H9 (cell line): ENCODE data around the gene RET. TPM values are rescaled to one million over a fixed set of nuclear protein-coding genes. Genes with fewer than 3 reads are reported as not detected.

Experiments
- DNase-seq: peaks from one replicate; pipeline ENCODE4 v3.0.0-alpha.2; 2017
- H2AFZ ChIP-seq: one replicate; pipeline ENCODE4 v1.6.1; 2013; ENCODE audit warnings: mild to moderate bottlenecking, low read length, control low read depth, moderate library complexity
- H2AK5ac ChIP-seq: 2 replicates; pipeline ENCODE4 v1.6.1; 2013; ENCODE audit warnings: low read length, control low read depth, mixed read lengths; ENCODE audit not compliant: insufficient read length
- H2BK120ac ChIP-seq: one replicate; pipeline ENCODE4 v1.6.1; 2013; ENCODE audit warnings: low read depth, mild to moderate bottlenecking, low read length, control low read depth, inconsistent platforms; ENCODE audit not compliant: poor library complexity, severe bottlenecking
- H2BK12ac ChIP-seq: 2 replicates; pipeline ENCODE4 v1.6.1; 2013; ENCODE audit warnings: low read length, control low read depth, mixed read lengths, low read depth; ENCODE audit not compliant: insufficient read length
- H2BK15ac ChIP-seq: 2 replicates; pipeline ENCODE4 v1.6.1; 2013; ENCODE audit warnings: low read depth, low read length, control low read depth
- H2BK20ac ChIP-seq: one replicate; pipeline ENCODE4 v1.6.1; 2013; ENCODE audit warnings: low read depth, mild to moderate bottlenecking, low read length, control low read depth, inconsistent platforms; ENCODE audit not compliant: poor library complexity, severe bottlenecking
- H2BK5ac ChIP-seq: 2 replicates; pipeline ENCODE4 v1.6.1; 2013; ENCODE audit warnings: low read length, control low read depth, mixed read lengths; ENCODE audit not compliant: insufficient read length
- H3K14ac ChIP-seq: 2 replicates; pipeline ENCODE4 v1.6.1; 2013; ENCODE audit warnings: low read length, control low read depth; ENCODE audit not compliant: insufficient read depth
- H3K18ac ChIP-seq: 2 replicates; pipeline ENCODE4 v1.6.1; 2013; ENCODE audit warnings: low read depth, mild to moderate bottlenecking, mixed read lengths, low read length, control low read depth; ENCODE audit not compliant: insufficient read length
- H3K23ac ChIP-seq: 2 replicates; pipeline ENCODE4 v1.6.1; 2013; ENCODE audit warnings: low read length, control low read depth, mixed read lengths, low read depth; ENCODE audit not compliant: insufficient read length
- H3K23me2 ChIP-seq: 2 replicates; pipeline ENCODE4 v1.6.1; 2013; ENCODE audit warnings: low read depth, mild to moderate bottlenecking, mixed read lengths, low read length, control low read depth; ENCODE audit not compliant: insufficient read length, poor library complexity, severe bottlenecking
- H3K27ac ChIP-seq: 2 replicates; pipeline ENCODE4 v1.5.1; 2013; ENCODE audit warnings: low read length, control low read depth, mixed read lengths, low read depth; ENCODE audit not compliant: insufficient read length
- H3K27me3 ChIP-seq: 2 replicates; pipeline ENCODE4 v1.6.1; 2013; ENCODE audit warnings: low read length, control low read depth, inconsistent platforms; ENCODE audit not compliant: insufficient read depth
- H3K4ac ChIP-seq: 2 replicates; pipeline ENCODE4 v1.6.1; 2013; ENCODE audit warnings: low read depth, mild to moderate bottlenecking, control low read depth, inconsistent platforms, low read length, moderate library complexity
- H3K4me1 ChIP-seq: 2 replicates; pipeline ENCODE4 v1.6.1; 2013; ENCODE audit warnings: low read length, control low read depth, inconsistent platforms; ENCODE audit not compliant: insufficient read depth
- H3K4me2 ChIP-seq: 2 replicates; pipeline ENCODE4 v1.6.1; 2013; ENCODE audit warnings: low read length, control low read depth, mixed read lengths; ENCODE audit not compliant: insufficient read length, insufficient read depth
- H3K56ac ChIP-seq: 2 replicates; pipeline ENCODE4 v1.6.1; 2013; ENCODE audit warnings: low read depth, mild to moderate bottlenecking, mixed read lengths, low read length, control low read depth; ENCODE audit not compliant: insufficient read length
- H3K79me1 ChIP-seq: 2 replicates; pipeline ENCODE4 v1.6.1; 2013; ENCODE audit warnings: low read depth, mild to moderate bottlenecking, moderate library complexity, low read length, control low read depth, inconsistent platforms; ENCODE audit not compliant: insufficient read depth, poor library complexity, severe bottlenecking
- H3K79me2 ChIP-seq: 2 replicates; pipeline ENCODE4 v1.6.1; 2013; ENCODE audit warnings: low read length, control low read depth, inconsistent platforms; ENCODE audit not compliant: insufficient read depth
- H3K9ac ChIP-seq: 2 replicates; pipeline ENCODE4 v1.6.1; 2013; ENCODE audit warnings: low read length, control low read depth, mixed read lengths; ENCODE audit not compliant: insufficient read length; ENCODE audit errors: extremely low read depth
- H3K9me3 ChIP-seq: one replicate; pipeline ENCODE4 v1.6.1; 2013; ENCODE audit warnings: low read depth, low read length, inconsistent platforms; ENCODE audit not compliant: control insufficient read depth
- H3T11ph ChIP-seq: one replicate; pipeline ENCODE4 v1.6.1; 2013; ENCODE audit warnings: mild to moderate bottlenecking, low read length, control low read depth, inconsistent platforms
- H4K20me1 ChIP-seq: one replicate; pipeline ENCODE4 v1.6.1; 2013; ENCODE audit not compliant: control insufficient read depth, insufficient read length, insufficient read depth
- H4K5ac ChIP-seq: 2 replicates; pipeline ENCODE4 v1.6.1; 2013; ENCODE audit warnings: low read depth, mild to moderate bottlenecking, mixed read lengths, low read length, control low read depth; ENCODE audit not compliant: insufficient read length
- H4K8ac ChIP-seq: replicated peaks from 2 replicates; pipeline ENCODE4 v1.6.1; 2013; ENCODE audit warnings: low read length, control low read depth, mixed read lengths, low read depth; ENCODE audit not compliant: insufficient read length
- H4K91ac ChIP-seq: 2 replicates; pipeline ENCODE4 v1.6.1; 2013; ENCODE audit warnings: low read depth, mild to moderate bottlenecking, moderate library complexity, mixed read lengths, low read length, control low read depth; ENCODE audit not compliant: insufficient read length
- H3K27ac Mint-ChIP-seq, 3 experiments: 2 replicates in 2 of 3; 3 replicates in 1 of 3; pipeline ENCODE4 v1.8.0; 2020 to 2021; ENCODE audit warnings: mixed read lengths in 3 of 3, mild to moderate bottlenecking in 1 of 3, moderate library complexity in 1 of 3
- H3K27me3 Mint-ChIP-seq: 2 replicates; pipeline ENCODE4 v1.8.0; 2021; ENCODE audit warnings: low read depth, mild to moderate bottlenecking, moderate library complexity, mixed read lengths
- H3K36me3 Mint-ChIP-seq, 3 experiments: 2 replicates in 2 of 3; 3 replicates in 1 of 3; pipeline ENCODE4 v1.8.0; 2020 to 2021; ENCODE audit warnings: low read depth in 3 of 3, mixed read lengths in 3 of 3; ENCODE audit not compliant: insufficient read depth in 1 of 3
- H3K4me1 Mint-ChIP-seq, 2 experiments: 2 replicates each; pipeline ENCODE4 v1.8.0; 2020; ENCODE audit warnings: mixed read lengths in 2 of 2
- H3K4me3 Mint-ChIP-seq, 2 experiments: 2 replicates in 1 of 2; 3 replicates in 1 of 2; pipeline ENCODE4 v1.8.0; 2020 to 2021; ENCODE audit warnings: mild to moderate bottlenecking in 2 of 2, mixed read lengths in 2 of 2, moderate library complexity in 1 of 2
- H3K9me3 Mint-ChIP-seq, 2 experiments: 2 replicates in 1 of 2; 3 replicates in 1 of 2; pipeline ENCODE4 v1.8.0; 2020; ENCODE audit warnings: mild to moderate bottlenecking in 2 of 2, mixed read lengths in 2 of 2, moderate library complexity in 1 of 2
- WGBS: extraction: QIAGEN DNeasy Blood & Tissue Kit; methylation state at CpG from one replicate; pipeline ENCODE4 v1.1.7; 2013; ENCODE audit warnings: missing lambda C conversion rate, low lambda C conversion rate, mixed read lengths; ENCODE audit not compliant: insufficient read length; ENCODE audit errors: extremely low coverage; 5-methylcytosine and 5-hydroxymethylcytosine counted together
- total RNA-seq: library from RNA; stranded (reverse); gene quantifications from 2 replicates; pipeline ENCODE4 v1.2.1, GENCODE V29; 2021
- TF ChIP-seq, protein P1 (sequence below): fragments of 200-600 bp; sonication (generic); conservative IDR thresholded peaks from 3 replicates; pipeline ENCODE4 v1.8.0; 2021; ENCODE audit warnings: antibody characterized with exemption, mild to moderate bottlenecking

The RET gene
- total RNA-seq, 1 experiment from 2014 or later, result 12.2 TPM

GRCh38 chr10:43093423-43094076 lies 16.7 kb downstream of the RET start:
- Histone ChIP-seq H3K4me1 (no peaks in the 10 kb centered on the region), H3K27ac (no peak overlapping the region), H4K5ac (no peak overlapping the region), H2BK20ac (no peak overlapping the region), H3K56ac (no peak overlapping the region), H2BK120ac (no peak overlapping the region), H3T11ph (no peak overlapping the region), H3K23me2 (no peaks in the 10 kb centered on the region), H3K9me3 (no peaks in the 10 kb centered on the region), H4K8ac (no peak overlapping the region), H3K9ac (no peak overlapping the region), H4K20me1 (no peaks in the 10 kb centered on the region), H2BK12ac (no peak overlapping the region), H2BK15ac (no peak overlapping the region), H3K79me2 (no peaks in the 10 kb centered on the region), H2AFZ (no peak overlapping the region), H3K14ac (no peak overlapping the region), H3K4me2 (no peak overlapping the region), H3K23ac (no peak overlapping the region), H3K18ac (no peak overlapping the region), H3K4ac (no peak overlapping the region), H4K91ac (no peak overlapping the region), H3K79me1 (no peaks in the 10 kb centered on the region), H3K27me3 (no peaks in the 10 kb centered on the region), H2AK5ac (no peak overlapping the region), H2BK5ac (no peak overlapping the region)
- no peaks in the 10 kb centered on the region for H3K9me3 Mint-ChIP-seq
- no peaks in the 10 kb centered on the region for H3K36me3 Mint-ChIP-seq
- H3K27me3 Mint-ChIP-seq, result peaks cover 2% of the 10 kb centered on the region; the same call in 1 of the 2 replicates
- TF ChIP-seq, protein P1, sequence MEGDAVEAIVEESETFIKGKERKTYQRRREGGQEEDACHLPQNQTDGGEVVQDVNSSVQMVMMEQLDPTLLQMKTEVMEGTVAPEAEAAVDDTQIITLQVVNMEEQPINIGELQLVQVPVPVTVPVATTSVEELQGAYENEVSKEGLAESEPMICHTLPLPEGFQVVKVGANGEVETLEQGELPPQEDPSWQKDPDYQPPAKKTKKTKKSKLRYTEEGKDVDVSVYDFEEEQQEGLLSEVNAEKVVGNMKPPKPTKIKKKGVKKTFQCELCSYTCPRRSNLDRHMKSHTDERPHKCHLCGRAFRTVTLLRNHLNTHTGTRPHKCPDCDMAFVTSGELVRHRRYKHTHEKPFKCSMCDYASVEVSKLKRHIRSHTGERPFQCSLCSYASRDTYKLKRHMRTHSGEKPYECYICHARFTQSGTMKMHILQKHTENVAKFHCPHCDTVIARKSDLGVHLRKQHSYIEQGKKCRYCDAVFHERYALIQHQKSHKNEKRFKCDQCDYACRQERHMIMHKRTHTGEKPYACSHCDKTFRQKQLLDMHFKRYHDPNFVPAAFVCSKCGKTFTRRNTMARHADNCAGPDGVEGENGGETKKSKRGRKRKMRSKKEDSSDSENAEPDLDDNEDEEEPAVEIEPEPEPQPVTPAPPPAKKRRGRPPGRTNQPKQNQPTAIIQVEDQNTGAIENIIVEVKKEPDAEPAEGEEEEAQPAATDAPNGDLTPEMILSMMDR, result peak; percentile 41; the same call in 2 of the 3 replicates
- DNase-seq, result peak; percentile 56
- no peak overlapping the region for H3K4me3 Mint-ChIP-seq
- WGBS, result no CpG with 5 or more reads among the region's 12 CpGs
- no peak overlapping the region for H3K27ac Mint-ChIP-seq
- H3K4me1 Mint-ChIP-seq, result peaks cover 13 to 28% of the 10 kb centered on the region in 2 experiments
